GM12864 (cell line): ENCODE measurements around the gene CDT1.
A peak's percentile ranks its signal among the peaks of the same experiment; 100 is the strongest.

Experiments
- DNase-seq: peaks from one replicate; pipeline ENCODE4 v3.0.0-alpha.2; 2011; ENCODE audit warnings: low read depth
- H3K4me3 ChIP-seq: 2 replicates; pipeline ENCODE4 v1.5.1; 2011; ENCODE audit warnings: mild to moderate bottlenecking, low read depth, low read length, control low read depth
- CTCF ChIP-seq: IDR thresholded peaks from 2 replicates; pipeline ENCODE4 v1.5.1; 2011; ENCODE audit warnings: low read depth, mild to moderate bottlenecking, moderate library complexity, low read length, control low read depth, inconsistent platforms; ENCODE audit errors: missing control alignments

Gene CDT1

GRCh38 chr16:88844419-88845036 is 40.9 kb downstream of the CDT1 start:
- DNase-seq, result no peak
- H3K4me3 ChIP-seq, result no peak overlapping the region

GRCh38 chr16:88846088-88846487 is 42.5 kb downstream of the CDT1 start:
- H3K4me3 ChIP-seq, result no peak overlapping the region
- TF ChIP-seq CTCF, result no peak
- DNase-seq, result no peak

More at GRCh38 chr16:88844419-88845036, 40.9 kb downstream of the CDT1 start:
- peak; percentile 19 for TF ChIP-seq CTCF

GRCh38 chr16:88847654-88848053 is 44.1 kb downstream of the CDT1 start:
- no peak overlapping the region for H3K4me3 ChIP-seq
- TF ChIP-seq CTCF, result no peak
- no peak for DNase-seq

GRCh38 chr16:88848557-88848956 is 45.0 kb downstream of the CDT1 start:
- no peak for TF ChIP-seq CTCF
- no peak for DNase-seq
- no peak overlapping the region for H3K4me3 ChIP-seq

GRCh38 chr16:88850531-88851199 is 47.1 kb downstream of the CDT1 start:
- no peak overlapping the region for H3K4me3 ChIP-seq
- no peak for TF ChIP-seq CTCF
- DNase-seq, result no peak

- no peak overlapping the region for H3K4me3 ChIP-seq
- TF ChIP-seq CTCF, result no peak
- no peak for DNase-seq
These were observed 48.0 kb downstream of the CDT1 start for GRCh38 chr16:88851616-88852015.
